SK-N-DZ (cell line): ENCODE measurements around the gene FAM13B.
"Not testable (repeated sequence)": the region's sequence is repeated elsewhere in the genome, so short reads cannot be mapped to it uniquely, and the experiment has no call there.

Experiments
- DNase-seq: peaks from one replicate; pipeline ENCODE4 v3.0.0-alpha.2; 2015; ENCODE audit warnings: low spot score

The FAM13B gene

DNA sequence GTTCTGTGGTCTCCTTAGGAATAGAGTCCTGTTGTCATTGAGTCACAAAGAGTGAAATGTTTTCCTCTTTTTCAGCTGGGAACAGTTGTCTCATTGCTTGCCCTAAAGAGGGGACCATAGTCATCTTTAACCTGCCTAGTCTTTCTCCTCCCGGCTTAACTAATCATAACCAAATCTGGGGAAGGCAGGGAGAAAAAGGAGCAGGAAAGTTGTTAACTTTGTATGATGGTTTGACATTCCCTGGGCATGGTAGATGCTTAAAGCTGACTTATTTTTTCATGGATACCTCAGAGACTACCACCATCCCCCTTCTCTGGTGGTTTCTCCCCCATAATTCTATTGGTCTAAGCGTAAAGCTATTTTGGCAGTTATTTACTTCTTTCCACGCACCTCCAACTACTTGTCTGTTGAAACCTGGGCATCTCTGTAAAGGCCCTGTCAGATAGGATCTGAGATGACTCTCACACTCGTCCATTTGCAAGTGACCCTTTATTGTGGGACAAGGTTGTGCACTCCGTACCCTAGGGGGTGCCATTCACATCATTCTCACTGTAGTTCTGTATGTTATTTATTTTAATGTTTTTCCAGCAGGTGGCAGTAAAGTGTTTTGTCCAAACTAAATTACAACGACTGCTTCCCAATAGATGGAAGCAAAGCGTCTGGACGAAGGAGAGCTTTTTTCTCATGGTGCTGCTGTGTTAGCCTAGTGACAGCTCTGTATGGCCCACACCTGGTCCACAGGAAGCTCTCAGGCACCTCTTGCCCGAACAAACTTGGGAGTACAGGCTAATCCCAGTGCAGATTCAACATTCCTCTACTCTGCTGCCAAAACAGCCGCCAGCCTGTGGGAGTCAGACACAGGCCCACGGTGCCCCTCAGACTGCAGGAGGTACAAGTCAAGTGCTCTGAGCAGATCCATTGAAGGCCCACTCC lies 3.0 kb upstream of the FAM13B start:
- DNase-seq, result peak; percentile 91

DNA sequence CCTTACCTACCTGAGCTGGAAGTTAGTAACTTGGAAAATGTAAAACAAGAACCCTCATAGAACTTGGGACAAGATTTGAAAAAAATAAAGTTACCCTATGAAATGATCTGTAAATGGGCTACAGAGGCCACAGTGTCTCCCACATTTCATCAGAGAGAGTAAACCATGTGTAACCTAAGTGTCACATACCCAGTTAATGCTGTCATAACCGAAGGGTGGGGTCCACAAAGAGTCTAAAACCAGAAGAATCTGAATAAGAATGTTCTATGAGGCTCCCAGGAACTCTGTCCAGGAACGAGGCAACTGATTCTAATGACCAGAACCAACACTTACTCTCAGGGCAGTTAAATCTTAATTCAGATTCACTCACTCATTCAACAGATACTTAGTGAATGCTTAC lies 1.0 kb upstream of the FAM13B start:
- DNase-seq, result no peak

DNA sequence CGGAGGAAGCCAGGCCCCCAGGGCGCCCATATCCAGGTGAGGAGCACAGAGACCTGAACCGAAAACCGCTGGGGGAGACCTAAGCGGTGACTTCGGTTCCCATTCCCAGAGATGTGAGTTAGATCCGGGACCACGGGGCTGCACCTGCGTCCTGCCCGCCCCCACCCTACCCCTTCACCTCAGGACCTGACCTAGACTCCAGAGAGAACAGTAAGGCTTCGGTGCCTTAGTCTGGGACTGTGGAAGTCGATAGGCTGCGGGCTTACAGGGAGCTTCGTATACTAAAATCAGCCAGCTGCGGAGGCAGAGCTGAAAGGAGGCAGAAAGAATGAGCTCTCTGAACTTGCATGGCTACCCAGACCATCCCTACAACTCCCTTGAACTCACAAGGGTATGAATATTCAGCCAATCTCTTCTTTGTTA lies 518 bp upstream of the FAM13B start:
- DNase-seq, result no peak

DNA sequence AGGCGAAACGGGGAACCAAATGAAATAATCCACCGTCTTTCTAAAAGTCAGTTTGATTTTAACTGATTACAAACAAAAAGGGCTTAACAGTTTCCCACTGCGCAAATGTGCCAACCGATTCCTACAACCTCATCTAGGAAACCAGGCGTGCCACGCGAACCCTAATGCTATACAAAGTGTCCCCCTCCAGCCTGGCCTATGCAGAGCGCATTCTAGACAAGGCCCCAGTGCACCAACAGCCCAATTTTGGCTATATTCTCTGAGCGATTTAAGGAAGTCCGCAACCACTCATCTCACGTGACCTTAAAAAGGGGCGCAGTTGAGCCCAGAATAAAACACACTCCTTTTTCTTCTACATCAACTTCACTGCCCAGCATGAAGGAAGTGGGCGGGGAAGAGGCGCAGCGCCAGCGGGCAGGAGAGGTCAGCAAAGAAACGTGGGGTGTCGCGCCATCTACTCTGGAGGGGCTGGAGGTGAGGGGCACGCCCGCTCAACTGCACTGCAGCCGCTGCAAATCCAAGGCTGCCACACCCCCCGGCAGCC lies 779 bp downstream of the FAM13B start:
- DNase-seq, result no peak

DNA sequence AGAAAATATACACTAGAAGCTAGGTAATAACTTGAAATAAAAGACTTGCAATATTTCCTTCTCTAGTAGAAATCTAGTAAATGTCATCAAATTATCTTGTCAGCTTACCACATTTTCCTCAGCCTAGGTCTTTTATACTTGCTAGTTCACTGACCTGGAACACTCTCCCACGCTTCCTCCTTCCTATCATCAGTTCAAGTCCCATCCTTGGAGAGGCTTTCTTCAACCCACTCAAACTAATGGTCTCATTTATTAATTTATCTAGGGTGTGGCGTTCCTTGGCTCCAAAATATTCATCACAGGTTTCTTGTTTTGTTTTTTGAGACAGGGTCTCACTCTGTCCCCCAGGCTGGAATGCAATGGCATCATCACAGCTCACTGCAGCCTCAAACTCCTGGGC lies 2.9 kb downstream of the FAM13B start:
- DNase-seq, result no peak

GRCh38 chr5:138029501-138029900 lies 3.4 kb downstream of the FAM13B start:
- DNase-seq, result no peak

DNA sequence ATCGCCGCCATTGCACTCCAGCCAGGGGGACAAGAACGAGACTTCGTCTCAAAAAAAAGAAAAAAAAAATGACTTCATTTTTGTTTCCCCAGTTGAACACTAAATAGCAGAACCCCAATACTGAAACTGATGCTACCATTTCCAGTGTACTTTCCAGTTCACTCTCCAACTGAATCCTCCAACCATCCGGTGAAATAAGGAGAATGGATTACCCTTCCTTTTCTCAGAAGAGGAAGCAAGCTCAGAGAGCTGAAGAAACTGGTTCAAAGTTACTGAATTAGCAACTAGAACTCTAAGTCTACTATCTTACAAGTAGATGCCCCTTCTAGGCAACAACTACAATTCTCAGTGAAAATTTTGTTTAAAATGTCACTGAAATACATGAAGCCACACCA lies 3.9 kb downstream of the FAM13B start:
- no peak for DNase-seq

DNA sequence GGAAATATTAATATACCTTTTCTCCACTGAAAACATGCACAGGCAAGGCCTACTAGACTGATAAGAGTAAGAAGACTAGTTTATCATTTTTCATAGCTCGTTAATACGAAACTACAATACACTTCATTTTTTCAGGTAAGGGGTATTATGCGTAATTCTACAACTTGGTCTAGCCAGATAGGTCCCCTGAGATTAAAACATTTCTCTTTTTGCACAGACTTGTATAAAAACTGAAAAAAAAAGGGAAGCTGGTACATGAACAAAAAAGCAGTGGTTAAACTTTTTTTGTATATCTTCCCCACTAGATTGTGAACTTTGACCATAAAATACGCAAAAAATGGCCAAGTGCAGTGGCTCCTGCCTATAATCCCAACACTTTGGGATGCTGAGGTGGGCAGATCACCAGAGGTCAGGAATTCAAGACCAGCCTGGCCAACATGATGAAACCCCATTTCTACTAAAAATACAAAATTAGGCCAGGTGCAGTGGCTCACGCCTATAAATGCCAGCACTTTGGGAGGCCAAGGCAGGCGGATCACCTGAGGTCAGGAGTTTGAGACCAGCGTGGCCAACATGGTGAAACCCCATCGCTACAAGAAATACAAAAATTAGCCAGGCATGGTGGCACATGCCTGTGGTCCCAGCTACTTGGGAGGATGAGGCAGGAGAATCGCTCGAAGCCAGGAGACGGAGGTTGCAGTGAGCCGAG lies 4.5 kb downstream of the FAM13B start:
- not testable (repeated sequence) for DNase-seq

DNA sequence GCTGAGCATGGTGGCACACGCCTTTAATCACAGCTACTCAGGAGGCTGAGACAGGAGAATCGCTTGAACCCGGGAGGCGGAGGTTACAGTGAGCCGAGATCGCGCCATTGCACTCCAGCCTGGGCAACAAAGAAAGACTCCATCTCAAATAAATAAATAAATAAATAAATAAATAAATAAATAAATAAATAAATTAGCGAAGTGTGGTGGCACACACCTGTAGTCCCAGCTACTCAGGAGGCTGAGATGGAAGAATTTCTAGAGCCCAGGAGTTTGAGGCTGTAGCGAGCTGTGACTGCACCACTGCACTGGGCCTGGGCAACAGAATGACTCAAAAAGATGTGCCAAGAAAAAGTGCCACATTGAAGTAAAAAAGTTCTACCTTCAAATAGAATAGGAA lies 6.1 kb downstream of the FAM13B start:
- not testable (repeated sequence) for DNase-seq

DNA sequence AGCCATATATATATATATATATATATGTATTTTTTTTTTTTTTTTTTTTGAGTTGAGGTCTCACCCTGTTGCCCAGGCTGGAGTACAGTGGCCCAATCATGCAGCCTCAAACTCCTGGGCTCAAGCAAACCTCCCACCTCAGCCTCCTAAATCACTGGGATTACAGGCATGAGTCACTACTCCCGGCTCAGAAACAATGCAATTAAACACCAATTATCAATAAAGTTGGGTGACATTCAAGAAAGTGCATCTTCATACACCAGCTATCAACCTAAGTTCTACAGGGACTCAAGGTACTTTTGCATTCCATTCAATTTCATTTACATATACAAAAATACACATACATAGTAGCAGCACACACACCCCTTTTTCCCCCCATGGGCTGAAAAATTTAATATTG lies 7.6 kb downstream of the FAM13B start:
- no peak for DNase-seq

DNA sequence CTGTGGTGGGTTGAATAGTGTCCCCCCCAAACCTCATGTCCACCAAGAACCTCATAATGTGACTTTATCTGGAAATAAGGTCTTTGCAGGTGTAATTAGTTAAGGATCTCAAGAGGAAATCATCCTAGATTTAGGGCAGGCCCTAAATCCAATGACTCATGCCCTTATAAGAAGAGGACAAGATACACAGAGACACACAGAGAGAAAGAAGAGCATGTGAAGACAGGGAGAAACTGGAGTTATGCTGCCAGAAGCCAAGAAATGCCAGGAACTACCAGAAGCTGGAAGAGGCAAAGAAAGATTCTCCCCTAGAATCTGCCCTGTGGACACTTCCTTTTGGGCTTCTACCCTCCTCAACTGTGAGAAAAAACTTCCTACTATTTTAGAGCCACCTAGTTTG lies 8.8 kb downstream of the FAM13B start:
- DNase-seq, result no peak

DNA sequence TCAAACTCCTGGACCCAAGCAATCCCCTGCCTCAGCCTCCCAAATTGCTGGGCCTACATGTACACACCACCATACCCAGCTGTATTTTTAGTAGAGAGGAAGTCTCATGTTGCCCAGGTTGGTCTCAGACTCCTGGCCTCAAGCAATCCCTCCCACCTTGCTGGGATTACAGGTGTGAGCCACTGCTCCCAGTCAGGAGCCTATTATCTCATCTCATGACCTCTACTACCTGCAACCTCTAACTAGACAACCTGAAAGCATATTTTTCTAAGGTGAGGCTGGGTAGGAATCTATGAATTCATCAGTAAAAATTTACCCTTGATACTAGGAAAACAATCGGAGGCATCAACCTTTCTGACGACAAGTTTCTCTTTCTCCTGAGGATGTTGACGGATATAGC lies 10.0 kb downstream of the FAM13B start:
- DNase-seq, result no peak

- no peak for DNase-seq
These were observed 11.1 kb downstream of the FAM13B start for GRCh38 chr5:138021771-138022170.

GRCh38 chr5:138018849-138019248 lies 14.0 kb downstream of the FAM13B start:
- no peak for DNase-seq

GRCh38 chr5:138015916-138016315 lies 17.0 kb downstream of the FAM13B start:
- no peak for DNase-seq

- no peak for DNase-seq
These were observed 20.9 kb downstream of the FAM13B start for GRCh38 chr5:138011991-138012390.

GRCh38 chr5:138000102-138000723 lies 32.7 kb downstream of the FAM13B start:
- DNase-seq, result no peak

DNA sequence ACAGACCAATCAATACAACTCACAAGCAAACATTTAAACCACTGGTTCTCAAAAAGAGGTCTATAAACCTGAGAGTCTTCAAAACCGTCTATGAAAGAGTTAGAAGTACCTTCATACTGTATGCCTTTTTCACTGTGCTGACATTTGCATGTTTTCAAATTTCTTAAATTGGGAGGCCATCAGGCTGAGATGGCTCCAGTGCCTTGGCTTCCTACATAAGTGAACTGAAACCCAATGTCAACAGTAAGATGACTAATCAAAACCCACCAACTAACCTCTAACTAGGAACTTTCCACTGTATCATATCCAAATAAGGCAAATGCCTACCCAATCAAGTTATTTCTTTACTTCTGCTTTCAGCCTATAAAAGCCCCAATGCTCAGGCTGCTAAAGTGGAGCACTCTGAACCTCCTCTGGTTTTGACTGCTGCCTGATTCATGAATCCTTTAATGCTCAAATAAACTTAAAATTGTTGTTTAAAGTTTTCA lies 35.1 kb downstream of the FAM13B start:
- no peak for DNase-seq

DNA sequence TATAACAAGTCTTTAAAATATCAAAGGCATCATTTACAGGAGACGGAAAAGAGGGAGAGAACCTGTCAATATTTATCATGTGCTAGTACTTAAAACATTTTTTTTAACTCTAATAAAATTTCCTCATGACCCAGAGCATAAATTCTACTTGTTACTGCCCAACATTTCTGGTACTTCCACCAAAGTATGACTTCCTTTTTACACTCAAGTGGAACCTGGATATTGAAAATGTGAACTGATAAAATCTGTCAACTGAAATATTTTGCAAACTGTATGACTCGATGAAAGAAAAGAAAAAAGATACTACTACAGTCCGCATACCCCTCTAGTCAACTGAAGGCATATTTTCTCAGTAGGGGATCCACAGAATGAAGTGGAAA lies 37.1 kb downstream of the FAM13B start:
- no peak for DNase-seq

GRCh38 chr5:137995077-137995748 lies 37.7 kb downstream of the FAM13B start:
- no peak for DNase-seq

DNA sequence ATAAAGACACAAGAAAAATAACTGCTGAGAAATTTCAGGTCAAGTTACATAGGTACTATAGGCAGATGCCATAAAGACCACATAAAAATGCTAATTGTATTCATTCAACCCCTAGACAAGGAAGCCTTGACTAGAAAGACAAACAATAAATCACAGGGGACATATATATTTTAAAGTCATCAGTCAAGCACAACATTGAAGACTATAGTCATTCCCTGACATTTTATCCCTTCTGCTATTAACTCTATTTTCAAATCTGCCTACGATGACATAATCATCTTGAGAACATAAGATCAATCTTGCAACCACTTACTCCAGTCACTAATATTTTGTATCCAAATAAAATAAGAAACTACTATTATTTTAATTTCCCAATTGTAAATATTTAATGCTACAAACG lies 38.3 kb downstream of the FAM13B start:
- no peak for DNase-seq
